A549 treated with AZD2906 at 1 μM for 4 hours (cell line): Measurements from ENCODE around the gene SH3BGRL2. TPM values are rescaled to one million over a fixed set of nuclear protein-coding genes. Genes with fewer than 3 reads are reported as not detected.

ENCODE experiments used
- total RNA-seq: library from RNA; stranded (reverse); fragments of 200-300 nt; extraction: Qiagen RNA extraction; gene quantifications from 5 replicates; pipeline ENCODE4 v1.2.3, GENCODE V29; 2022

Gene SH3BGRL2
- 0.24 to 0.33 TPM (median 0.28 TPM) in 5 replicates for total RNA-seq

DNA sequence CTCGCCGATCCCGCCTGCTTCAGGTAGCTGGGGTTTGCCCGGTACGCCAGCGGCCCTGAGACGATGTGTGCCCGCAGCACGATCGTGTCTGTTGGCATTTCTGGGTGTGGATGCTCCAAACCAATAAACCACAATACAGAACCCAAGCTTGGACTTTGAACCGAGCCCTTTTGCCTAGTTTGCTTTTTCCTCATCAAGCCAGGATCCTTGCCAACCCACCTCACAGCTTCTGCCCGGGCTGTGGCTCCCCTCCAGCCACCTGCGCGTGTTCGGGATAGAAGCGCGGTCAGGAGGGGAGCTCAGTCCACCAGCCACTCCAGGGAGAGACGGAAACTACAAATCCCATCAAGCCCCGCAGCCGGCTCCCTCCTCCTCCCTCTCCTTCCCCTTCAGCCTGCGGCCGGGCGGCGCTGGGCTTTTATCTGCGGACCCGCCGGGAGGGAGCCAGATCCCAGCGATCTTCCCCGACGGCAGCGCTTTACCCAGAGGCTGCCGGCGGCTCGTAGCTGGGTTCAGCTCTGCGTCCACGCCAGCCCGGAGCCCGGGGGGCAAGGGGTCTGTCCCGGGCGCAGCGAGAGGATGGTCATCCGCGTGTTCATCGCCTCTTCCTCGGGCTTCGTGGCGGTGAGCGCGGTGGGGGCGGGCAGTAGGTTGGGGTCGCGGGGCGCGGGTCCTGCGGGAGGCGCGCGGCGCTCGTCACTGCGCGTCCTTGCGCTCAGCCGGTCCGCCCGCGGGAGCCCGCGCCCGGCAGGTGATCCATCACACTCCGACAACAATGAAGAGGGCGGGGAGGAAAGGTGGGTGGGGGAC, at the start of gene SH3BGRL2:
TSS of gene SH3BGRL2 (plus strand) at position 447 of the 810 bp plus-strand sequence. CDS start at position 580, 133 bp downstream.

Other genes with a start within 250 kb of the SH3BGRL2 start
- 0.32 to 0.93 TPM (median 0.52 TPM) in 5 replicates for gene LCA5, start 93.9 kb upstream of the SH3BGRL2 start, total RNA-seq